KBM-7 (cell line): Measurements from ENCODE around the gene CAPN1.
"Not testable (repeated sequence)": the region's sequence is repeated elsewhere in the genome, so short reads cannot be mapped to it uniquely, and the experiment has no call there.

Source experiments
- DNase-seq: peaks from one replicate; pipeline ENCODE4 v3.0.0-alpha.2; 2015
- in situ Hi-C: fragments of 300-500 bp; cut with MboI; formaldehyde crosslinking; loops from 2 replicates; pipeline ENCODE4 v1.14.3; 2020; ENCODE audit warnings: low sequenced_read_pairs, low pct_unique_long_range_greater_than_20kb, mixed read lengths

CAPN1 gene

GRCh38 chr11:65156926-65157325 is 24.8 kb upstream of the CAPN1 start:
- DNase-seq: no peak
- in situ Hi-C loops: no loop called here

- no peak for DNase-seq
- in situ Hi-C loops: no loop called here
These were observed 24.4 kb upstream of the CAPN1 start for GRCh38 chr11:65157336-65157735.

GRCh38 chr11:65159012-65159411 is 22.7 kb upstream of the CAPN1 start:
- DNase-seq: no peak
- in situ Hi-C loops: no loop called here

GRCh38 chr11:65160643-65161042 is 21.1 kb upstream of the CAPN1 start:
- in situ Hi-C loops: no loop called here
- DNase-seq: no peak

GRCh38 chr11:65163684-65164083 is 18.0 kb upstream of the CAPN1 start:
- no peak for DNase-seq
- in situ Hi-C loops: no loop called here

GRCh38 chr11:65165410-65166317 is 16.1 kb upstream of the CAPN1 start:
- in situ Hi-C loops: no loop called here
- DNase-seq: no peak

- in situ Hi-C loops: no loop called here
- DNase-seq: no peak
These were observed 14.8 kb upstream of the CAPN1 start for GRCh38 chr11:65166893-65167292.

- in situ Hi-C loops: no loop called here
- DNase-seq: no peak
These were observed 14.1 kb upstream of the CAPN1 start for GRCh38 chr11:65167656-65168055.

GRCh38 chr11:65169164-65169641 is 12.5 kb upstream of the CAPN1 start:
- peak; percentile 52 for DNase-seq
- in situ Hi-C loops: no loop called here

- in situ Hi-C loops: no loop called here
- DNase-seq: no peak
These were observed 11.6 kb upstream of the CAPN1 start, which contains the start of gene SPDYC for GRCh38 chr11:65170058-65170534. TSS of gene SPDYC (plus strand) at chr11:65170233. CDS start at chr11:65171358, 1,125 bp downstream.

GRCh38 chr11:65172600-65172999 is 9.1 kb upstream of the CAPN1 start:
- DNase-seq: no peak
- in situ Hi-C loops: no loop called here

- not testable (repeated sequence) for DNase-seq
These were observed 7.1 kb upstream of the CAPN1 start for GRCh38 chr11:65174571-65175010.

GRCh38 chr11:65180877-65181568 is 705 bp upstream of the CAPN1 start:
- peak; percentile 82 for DNase-seq
- in situ Hi-C loops: no loop called here

More at GRCh38 chr11:65174571-65175010, 7.1 kb upstream of the CAPN1 start:
- in situ Hi-C loops: not testable (repeated sequence)

- in situ Hi-C loops: no loop called here
- DNase-seq: no peak
These were observed 786 bp downstream of the CAPN1 start for GRCh38 chr11:65182258-65183170.

GRCh38 chr11:65183201-65183891 is 1.6 kb downstream of the CAPN1 start:
- in situ Hi-C loops: no loop called here
- no peak for DNase-seq

GRCh38 chr11:65184146-65184545 is 2.4 kb downstream of the CAPN1 start:
- no peak for DNase-seq
- in situ Hi-C loops: no loop called here

- in situ Hi-C loops: no loop called here
- no peak for DNase-seq
These were observed 3.4 kb downstream of the CAPN1 start for GRCh38 chr11:65185171-65185570.

- in situ Hi-C loops: no loop called here
- DNase-seq: no peak
These were observed 4.2 kb downstream of the CAPN1 start for GRCh38 chr11:65185869-65186341.
